B cell (primary cell): ENCODE results near the gene OLFM2. TPM values are rescaled to one million over a fixed set of nuclear protein-coding genes. Genes with fewer than 3 reads are reported as not detected.

ENCODE experiments used
- ATAC-seq: fragments of 200-7000 bp; cut with Tn5 transposase; one replicate; pipeline ENCODE4 v1.10.0; 2021; ENCODE audit warnings: low read depth, mild to moderate bottlenecking, moderate number of reproducible peaks, moderate library complexity
- CTCF ChIA-PET: fragments of 350-600 bp; sonication (Branson Sonifier 250); formaldehyde crosslinking; loops from one replicate; lab custom pipeline; 2021; ENCODE audit warnings: antibody characterized with exemption, inconsistent platforms; lab: Charles Lee
- POLR2A ChIA-PET: fragments of 350-600 bp; sonication (Branson Sonifier 250); formaldehyde crosslinking; loops from one replicate; lab custom pipeline; 2021; ENCODE audit warnings: antibody characterized with exemption; lab: Charles Lee
- DNase-seq: peaks from one replicate; pipeline ENCODE4 v3.0.0; 2013
- H2AFZ ChIP-seq: 2 replicates; pipeline ENCODE4 v1.6.1; 2012; ENCODE audit warnings: mild to moderate bottlenecking, low read depth, low read length; ENCODE audit not compliant: insufficient read depth, poor library complexity, severe bottlenecking
- H3K27ac ChIP-seq, 2 donors: 1 replicate in 1 of 2; 2 replicates in 1 of 2; pipeline ENCODE4 v1.5.1; 2012 to 2013; ENCODE audit warnings: low read length in 2 of 2, mild to moderate bottlenecking in 2 of 2, moderate library complexity in 1 of 2
- H3K27me3 ChIP-seq, 4 experiments: fragments of 200-600 bp in 1 of 4; sonication (generic) in 1 of 4; replicated peaks in 1 of 4; 1 replicate in 2 of 4; 2 replicates in 2 of 4; pipeline versions ENCODE4 v1.6.1 to v1.7.0; 2013 to 2016; ENCODE audit warnings: low read length in 3 of 4, mild to moderate bottlenecking in 2 of 4, mixed read lengths in 1 of 4, moderate library complexity in 1 of 4; ENCODE audit not compliant: insufficient read depth in 4 of 4, control insufficient read depth in 3 of 4; ENCODE audit errors: control extremely low read depth in 1 of 4
- H3K36me3 ChIP-seq, 2 experiments: replicated peaks in 1 of 2; 1 replicate in 1 of 2; 2 replicates in 1 of 2; pipeline versions ENCODE4 v1.6.1 to v1.7.1; 2013; ENCODE audit warnings: low read length in 1 of 2; ENCODE audit not compliant: insufficient read depth in 2 of 2, control insufficient read depth in 1 of 2; ENCODE audit errors: control extremely low read depth in 1 of 2, extremely low read depth in 1 of 2
- H3K4me1 ChIP-seq, 2 donors: fragments of 200-600 bp in 1 of 2; sonication (generic) in 1 of 2; 1 replicate in 1 of 2; 2 replicates in 1 of 2; pipeline versions ENCODE4 v1.5.1 to v1.6.1; 2013 to 2017; ENCODE audit warnings: low read length in 2 of 2; ENCODE audit not compliant: control insufficient read depth in 2 of 2, insufficient read depth in 2 of 2
- H3K4me2 ChIP-seq: replicated peaks from 2 replicates; pipeline ENCODE3; 2012; ENCODE audit warnings: mild to moderate bottlenecking, low read depth, low read length; ENCODE audit not compliant: poor library complexity, severe bottlenecking
- H3K4me3 ChIP-seq, 5 experiments: fragments of 200-600 bp in 1 of 5; sonication (generic) in 1 of 5; 1 replicate in 3 of 5; 2 replicates in 2 of 5; pipeline versions ENCODE4 v1.5.1 to v1.7.0; 2011 to 2016; ENCODE audit warnings: low read length in 4 of 5, mild to moderate bottlenecking in 4 of 5, low read depth in 2 of 5, control low read depth in 1 of 5, moderate library complexity in 1 of 5; ENCODE audit not compliant: insufficient read depth in 1 of 5; ENCODE audit errors: control extremely low read depth in 1 of 5, extremely low read depth in 1 of 5
- H3K79me2 ChIP-seq: fragments of 200-600 bp; sonication (generic); one replicate; pipeline ENCODE4 v1.6.0; 2016; ENCODE audit warnings: low read length; ENCODE audit not compliant: control insufficient read depth, insufficient read depth
- H3K9ac ChIP-seq: fragments of 200-600 bp; sonication (generic); 2 replicates; pipeline ENCODE4 v1.6.1; 2017; ENCODE audit warnings: mild to moderate bottlenecking, low read length, moderate library complexity
- H3K9me3 ChIP-seq, 3 donors: one replicate each; pipeline versions ENCODE4 v1.6.1 to v1.7.1; 2013; ENCODE audit warnings: low read length in 2 of 3; ENCODE audit not compliant: control insufficient read depth in 2 of 3, insufficient read depth in 1 of 3; ENCODE audit errors: control extremely low read depth in 1 of 3
- H4K20me1 ChIP-seq: 2 replicates; pipeline ENCODE4 v1.6.0; 2012; ENCODE audit warnings: mild to moderate bottlenecking, low read length; ENCODE audit not compliant: insufficient read depth, control insufficient read depth, poor library complexity, severe bottlenecking
- H3K27ac Mint-ChIP-seq: one replicate; pipeline ENCODE4 v1.8.0; 2021; ENCODE audit warnings: mixed read lengths
- H3K27me3 Mint-ChIP-seq: one replicate; pipeline ENCODE4 v1.8.0; 2021; ENCODE audit warnings: mixed read lengths
- H3K4me1 Mint-ChIP-seq: one replicate; pipeline ENCODE4 v1.8.0; 2021; ENCODE audit warnings: mixed read lengths
- H3K4me3 Mint-ChIP-seq: one replicate; pipeline ENCODE4 v1.8.0; 2021; ENCODE audit warnings: mixed read lengths
- H3K9me3 Mint-ChIP-seq: one replicate; pipeline ENCODE4 v1.8.0; 2022; ENCODE audit warnings: mixed read lengths; ENCODE audit not compliant: insufficient read depth
- EZH2 ChIP-seq: IDR thresholded peaks from 2 replicates; pipeline ENCODE4 v1.6.1; 2012; ENCODE audit warnings: borderline replicate concordance, low read depth, mild to moderate bottlenecking, moderate library complexity, low read length; ENCODE audit not compliant: insufficient read depth, poor library complexity, severe bottlenecking
- WGBS: methylation state at CpG from one replicate; pipeline ENCODE4 v1.1.5; 2013; ENCODE audit warnings: missing lambda C conversion rate; ENCODE audit not compliant: insufficient coverage; 5-methylcytosine and 5-hydroxymethylcytosine counted together
- intact Hi-C: fragments of 100-400 bp; cut with micrococcal nuclease; formaldehyde crosslinking; loops from one replicate; pipeline ENCODE4 v1.10.0; 2022
- polyA plus RNA-seq: library from polyadenylated mRNA; depleted of rRNA; stranded (reverse); fragments of >200 nt; gene quantifications from 2 replicates; pipeline ENCODE4 v1.2.3, GENCODE V29; 2012
- total RNA-seq, 2 donors: library from RNA; stranded (reverse); fragments of 120-200 nt in 1 of 2; gene quantifications; 1 replicate in 1 of 2; 2 replicates in 1 of 2; pipeline versions ENCODE4 v1.2.3 to v1.2.4, GENCODE V29; 2013 to 2022
- TF ChIP-seq, protein P1 (sequence below): fragments of 200-600 bp; IDR thresholded peaks from one replicate; pipeline ENCODE4 v1.8.0; 2022; ENCODE audit warnings: antibody characterized with exemption, mild to moderate bottlenecking

OLFM2 gene
- total and polyA plus RNA-seq, 2 donors (not counting 1 experiment from before 2014, with no cell fraction given), result 0.15 TPM; not detected in 1

DNA sequence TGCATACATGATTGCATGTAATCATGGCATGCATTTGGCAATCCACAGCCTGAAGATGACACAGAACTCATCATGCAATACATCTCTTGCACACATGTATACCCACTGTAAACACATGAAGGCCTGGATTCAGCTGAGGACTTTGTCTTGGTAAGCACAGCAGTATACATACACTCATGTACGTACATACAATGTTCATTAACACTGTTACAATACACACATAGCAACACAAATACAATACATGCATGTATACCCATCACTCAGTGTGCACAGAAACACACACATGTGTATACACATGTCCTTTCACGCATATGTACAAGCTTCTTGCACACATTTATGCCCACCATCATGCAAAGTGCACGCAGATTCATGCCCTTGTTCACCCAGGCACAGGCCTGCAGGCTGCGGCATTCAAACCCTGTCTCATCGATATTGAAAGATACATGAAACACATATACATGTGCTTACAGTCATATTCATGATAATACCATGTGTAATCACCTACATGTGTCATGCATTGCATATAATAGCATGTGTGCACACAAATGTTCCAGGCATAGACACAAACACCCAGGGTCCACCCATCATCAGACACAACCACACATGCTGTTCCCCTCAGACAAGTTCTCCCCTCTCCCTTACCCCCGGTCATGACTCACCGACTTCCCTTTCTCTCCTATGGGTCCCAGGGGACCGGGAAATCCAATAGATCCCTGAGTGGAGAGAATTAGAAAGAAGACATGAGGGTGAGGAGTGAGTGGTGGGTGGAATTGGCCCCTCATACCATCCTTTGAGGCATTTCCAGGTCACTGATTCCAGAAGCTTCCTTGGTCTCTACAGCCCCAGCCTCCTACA is 45.3 kb upstream of the OLFM2 start:
- Histone ChIP-seq H3K4me1 (no peaks in the 10 kb centered on the region), H3K79me2 (no peaks in the 10 kb centered on the region), H3K27ac (no peak overlapping the region), H3K9ac (no peak overlapping the region), H4K20me1 (no peaks in the 10 kb centered on the region), H3K9me3 (peaks cover 0 to 8% (median 0%) of the 10 kb centered on the region in 3 donors), H2AFZ (no peak overlapping the region), H3K27me3 (peaks cover 0 to 16% (median 1%) of the 10 kb centered on the region in 4 experiments), H3K4me2 (no peak overlapping the region), H3K36me3 (no peaks in the 10 kb centered on the region), H3K4me3 (no peak overlapping the region)
- ATAC-seq, result no peak
- peaks cover 2% of the 10 kb centered on the region for H3K9me3 Mint-ChIP-seq
- no peaks in the 10 kb centered on the region for H3K4me1 Mint-ChIP-seq
- CTCF ChIA-PET, result no interaction called here
- intact Hi-C loops, result no loop called here
- TF ChIP-seq EZH2, result no peak
- TF ChIP-seq, protein P1, sequence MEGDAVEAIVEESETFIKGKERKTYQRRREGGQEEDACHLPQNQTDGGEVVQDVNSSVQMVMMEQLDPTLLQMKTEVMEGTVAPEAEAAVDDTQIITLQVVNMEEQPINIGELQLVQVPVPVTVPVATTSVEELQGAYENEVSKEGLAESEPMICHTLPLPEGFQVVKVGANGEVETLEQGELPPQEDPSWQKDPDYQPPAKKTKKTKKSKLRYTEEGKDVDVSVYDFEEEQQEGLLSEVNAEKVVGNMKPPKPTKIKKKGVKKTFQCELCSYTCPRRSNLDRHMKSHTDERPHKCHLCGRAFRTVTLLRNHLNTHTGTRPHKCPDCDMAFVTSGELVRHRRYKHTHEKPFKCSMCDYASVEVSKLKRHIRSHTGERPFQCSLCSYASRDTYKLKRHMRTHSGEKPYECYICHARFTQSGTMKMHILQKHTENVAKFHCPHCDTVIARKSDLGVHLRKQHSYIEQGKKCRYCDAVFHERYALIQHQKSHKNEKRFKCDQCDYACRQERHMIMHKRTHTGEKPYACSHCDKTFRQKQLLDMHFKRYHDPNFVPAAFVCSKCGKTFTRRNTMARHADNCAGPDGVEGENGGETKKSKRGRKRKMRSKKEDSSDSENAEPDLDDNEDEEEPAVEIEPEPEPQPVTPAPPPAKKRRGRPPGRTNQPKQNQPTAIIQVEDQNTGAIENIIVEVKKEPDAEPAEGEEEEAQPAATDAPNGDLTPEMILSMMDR, result no peak
- POLR2A ChIA-PET, result no interaction called here
- H3K27me3 Mint-ChIP-seq, result peaks cover 28% of the 10 kb centered on the region
- WGBS, result 92% methylated on average over 3 of the region's 8 CpGs
- no peak for DNase-seq
- H3K4me3 Mint-ChIP-seq, result no peak overlapping the region
- no peak overlapping the region for H3K27ac Mint-ChIP-seq

DNA sequence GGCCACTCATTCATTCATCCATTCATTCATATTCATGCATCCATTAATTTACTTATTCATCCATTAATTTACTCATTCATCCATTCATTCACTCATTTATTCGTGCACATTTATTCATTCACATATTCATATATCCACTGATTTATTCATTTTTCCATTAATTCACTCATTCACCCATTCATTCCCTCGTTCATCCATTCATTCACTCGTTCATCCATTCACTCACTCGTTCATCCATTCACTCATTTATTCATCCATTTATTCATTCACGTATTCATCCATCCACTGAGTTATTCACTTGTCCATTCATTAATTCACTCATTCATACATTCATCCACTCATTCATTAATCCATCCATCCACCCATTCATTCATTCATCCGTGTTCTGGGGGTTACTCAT is 35.8 kb upstream of the OLFM2 start:
- H3K36me3 ChIP-seq, result no peaks in the 10 kb centered on the region
- TF ChIP-seq, protein P1, result no peak
- no peak for TF ChIP-seq EZH2
- Mint-ChIP-seq H3K27me3 (peaks cover 19% of the 10 kb centered on the region), H3K4me3 (no peak overlapping the region), H3K27ac (no peak overlapping the region), H3K9me3 (no peaks in the 10 kb centered on the region), H3K4me1 (no peaks in the 10 kb centered on the region)
- peaks cover 0 to 4% (median 0%) of the 10 kb centered on the region in 3 donors for H3K9me3 ChIP-seq
- intact Hi-C loops, result no loop called here
- WGBS, result 90% methylated on average over 3 of the region's 6 CpGs
- DNase-seq, result no peak
- H3K4me2 ChIP-seq, result no peak overlapping the region
- H3K9ac ChIP-seq, result no peak overlapping the region
- ChIA-PET CTCF (no interaction called here), POLR2A (no interaction called here)
- H4K20me1 ChIP-seq, result no peaks in the 10 kb centered on the region
- no peak overlapping the region for H3K27ac ChIP-seq
- no peaks in the 10 kb centered on the region for H3K79me2 ChIP-seq
- H3K27me3 ChIP-seq, result peaks cover 0 to 28% (median 5%) of the 10 kb centered on the region in 4 experiments
- no peak for ATAC-seq
- no peaks in the 10 kb centered on the region for H3K4me1 ChIP-seq
- no peak overlapping the region for H2AFZ ChIP-seq
- H3K4me3 ChIP-seq, result no peak overlapping the region
